Astrocyte (in vitro differentiated cells and primary cell): Measurements from ENCODE around the gene UBE4B.

Experiments used
- EZH2 ChIP-seq: IDR thresholded peaks from 2 replicates; pipeline ENCODE4 v1.6.1; 2012; ENCODE audit warnings: mild to moderate bottlenecking, low read length, inconsistent platforms; ENCODE audit not compliant: insufficient read depth
- TF ChIP-seq, protein P1 (sequence below): IDR thresholded peaks from 2 replicates; pipeline ENCODE4 v1.5.1; 2011; ENCODE audit warnings: low read depth, mild to moderate bottlenecking, inconsistent platforms, low read length, moderate library complexity; ENCODE audit not compliant: insufficient read depth

DNA sequence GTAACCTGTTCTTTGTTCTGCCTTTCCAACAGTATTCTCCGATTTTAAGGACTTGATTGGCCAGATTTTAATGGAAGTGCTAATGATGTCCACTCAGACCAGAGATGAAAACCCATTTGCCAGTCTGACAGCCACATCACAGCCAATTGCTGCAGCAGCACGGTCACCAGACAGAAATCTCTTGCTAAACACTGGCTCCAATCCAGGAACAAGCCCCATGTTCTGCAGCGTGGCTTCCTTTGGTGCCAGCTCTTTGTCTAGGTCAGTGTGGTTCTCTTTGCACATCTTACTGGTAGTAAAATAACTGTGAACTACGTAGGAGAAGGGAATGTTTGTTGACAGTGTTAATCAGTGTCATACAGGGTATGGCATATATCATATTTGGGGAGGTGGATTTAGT lies 72.7 kb downstream of the UBE4B start:
- TF ChIP-seq, protein P1, sequence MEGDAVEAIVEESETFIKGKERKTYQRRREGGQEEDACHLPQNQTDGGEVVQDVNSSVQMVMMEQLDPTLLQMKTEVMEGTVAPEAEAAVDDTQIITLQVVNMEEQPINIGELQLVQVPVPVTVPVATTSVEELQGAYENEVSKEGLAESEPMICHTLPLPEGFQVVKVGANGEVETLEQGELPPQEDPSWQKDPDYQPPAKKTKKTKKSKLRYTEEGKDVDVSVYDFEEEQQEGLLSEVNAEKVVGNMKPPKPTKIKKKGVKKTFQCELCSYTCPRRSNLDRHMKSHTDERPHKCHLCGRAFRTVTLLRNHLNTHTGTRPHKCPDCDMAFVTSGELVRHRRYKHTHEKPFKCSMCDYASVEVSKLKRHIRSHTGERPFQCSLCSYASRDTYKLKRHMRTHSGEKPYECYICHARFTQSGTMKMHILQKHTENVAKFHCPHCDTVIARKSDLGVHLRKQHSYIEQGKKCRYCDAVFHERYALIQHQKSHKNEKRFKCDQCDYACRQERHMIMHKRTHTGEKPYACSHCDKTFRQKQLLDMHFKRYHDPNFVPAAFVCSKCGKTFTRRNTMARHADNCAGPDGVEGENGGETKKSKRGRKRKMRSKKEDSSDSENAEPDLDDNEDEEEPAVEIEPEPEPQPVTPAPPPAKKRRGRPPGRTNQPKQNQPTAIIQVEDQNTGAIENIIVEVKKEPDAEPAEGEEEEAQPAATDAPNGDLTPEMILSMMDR, result no peak
- TF ChIP-seq EZH2, result no peak
